Limb (tissue), 2 donors: ENCODE results near the gene CLIC1.

Experiments used
- DNase-seq, 2 donors: peaks; one replicate each; pipeline ENCODE4 v3.0.0-alpha.2; 2016; ENCODE audit errors: extremely low spot score in 2 of 2

The CLIC1 gene

GRCh38 chr6:31768363-31769257 is 32.3 kb upstream of the CLIC1 start:
- DNase-seq, result no peak

GRCh38 chr6:31767096-31767645 is 30.8 kb upstream of the CLIC1 start:
- DNase-seq, result no peak

GRCh38 chr6:31765910-31766794 is 29.8 kb upstream of the CLIC1 start:
- no peak for DNase-seq

GRCh38 chr6:31765559-31765909 is 29.2 kb upstream of the CLIC1 start:
- DNase-seq, result no peak

GRCh38 chr6:31764198-31764597 is 27.9 kb upstream of the CLIC1 start:
- DNase-seq, result no peak

GRCh38 chr6:31763619-31763940 is 27.2 kb upstream of the CLIC1 start:
- peak in 1 of 2 donors; percentile 33 for DNase-seq

GRCh38 chr6:31762878-31763618 is 26.7 kb upstream of the CLIC1 start:
- no peak for DNase-seq

GRCh38 chr6:31762356-31762755 is 26.0 kb upstream of the CLIC1 start, which contains the start of gene SAPCD1:
TSS of gene SAPCD1 (plus strand) at chr6:31762656. CDS start at chr6:31763055, 399 bp downstream.
- DNase-seq, result no peak

GRCh38 chr6:31761343-31761742 is 25.0 kb upstream of the CLIC1 start:
- DNase-seq, result no peak

GRCh38 chr6:31760790-31761189 is 24.5 kb upstream of the CLIC1 start:
- DNase-seq, result no peak

- DNase-seq, result no peak
These were observed 22.0 kb upstream of the CLIC1 start for GRCh38 chr6:31758281-31758680.

GRCh38 chr6:31752739-31753319 is 16.5 kb upstream of the CLIC1 start:
- no peak for DNase-seq

- DNase-seq, result no peak
These were observed 14.2 kb upstream of the CLIC1 start for GRCh38 chr6:31750411-31751022.

- DNase-seq, result no peak
These were observed 13.1 kb upstream of the CLIC1 start for GRCh38 chr6:31749301-31750036.

- DNase-seq, result no peak
These were observed 8.1 kb upstream of the CLIC1 start for GRCh38 chr6:31744422-31744821.

GRCh38 chr6:31742894-31743293 is 6.6 kb upstream of the CLIC1 start:
- DNase-seq, result no peak

GRCh38 chr6:31741815-31742214 is 5.5 kb upstream of the CLIC1 start:
- DNase-seq, result no peak

- no peak for DNase-seq
These were observed 4.3 kb upstream of the CLIC1 start for GRCh38 chr6:31740397-31741223.
